CD4-positive, alpha-beta T cell treated with Interleukin-21 for 1 hour (primary cell): Measurements from ENCODE around the gene SF3A1.

Experiments
- DNase-seq: peaks from one replicate; pipeline ENCODE4 v3.0.0-alpha.2; 2020

The SF3A1 gene

DNA sequence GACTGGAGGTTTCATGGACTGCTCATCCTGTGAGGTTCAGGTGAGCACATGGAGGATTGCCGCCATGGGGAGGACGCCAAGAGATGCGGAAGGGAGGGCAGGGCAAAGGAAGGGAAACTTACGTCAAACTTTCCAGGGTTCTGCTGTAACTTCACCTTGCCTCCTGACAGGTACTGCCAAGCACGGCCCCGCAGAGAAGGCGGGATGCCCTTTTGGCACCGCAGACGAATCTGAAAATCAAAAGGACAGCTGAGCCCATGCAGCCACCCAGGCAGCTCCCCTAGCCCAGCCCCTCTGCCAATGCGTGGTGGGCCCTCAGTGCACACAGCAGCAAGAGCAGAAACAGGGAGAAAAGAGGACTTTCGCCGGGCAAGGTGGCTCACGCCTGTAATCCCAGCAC lies 57.4 kb downstream of the SF3A1 start:
- DNase-seq = no peak

DNA sequence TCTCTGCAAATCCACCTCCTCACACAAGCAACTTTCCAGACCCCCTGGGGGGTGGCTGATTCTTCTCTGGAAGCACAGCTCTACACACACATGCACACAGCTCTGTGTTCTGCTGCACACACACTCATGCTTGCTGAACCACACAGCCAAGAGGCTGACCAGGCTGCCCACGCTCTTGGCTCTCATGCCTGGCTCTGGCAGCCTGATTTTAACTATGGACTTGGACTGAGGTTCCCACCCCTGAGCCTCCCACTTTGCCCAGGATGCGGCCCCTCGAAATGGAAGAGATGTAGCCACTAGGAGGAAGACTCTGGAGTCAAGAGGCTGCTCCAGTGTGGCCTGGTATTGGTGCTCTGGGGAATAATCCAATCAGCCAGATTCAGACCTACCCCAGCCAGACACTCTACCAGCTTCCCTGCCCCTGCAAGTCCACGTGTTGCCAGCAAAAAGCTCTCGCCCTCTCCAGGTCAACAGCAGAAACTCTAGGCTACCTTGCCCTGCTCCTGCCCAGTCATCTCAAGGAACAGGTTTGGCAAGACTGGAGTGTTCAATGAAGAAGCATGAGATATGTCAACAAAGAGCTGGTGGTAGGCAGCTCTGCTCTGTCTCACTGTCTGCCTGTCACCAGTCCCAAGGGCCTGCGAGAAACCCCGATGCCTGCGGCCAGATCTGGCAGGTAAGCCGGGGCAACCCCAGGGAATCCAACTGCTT lies 58.5 kb downstream of the SF3A1 start:
- DNase-seq = no peak

DNA sequence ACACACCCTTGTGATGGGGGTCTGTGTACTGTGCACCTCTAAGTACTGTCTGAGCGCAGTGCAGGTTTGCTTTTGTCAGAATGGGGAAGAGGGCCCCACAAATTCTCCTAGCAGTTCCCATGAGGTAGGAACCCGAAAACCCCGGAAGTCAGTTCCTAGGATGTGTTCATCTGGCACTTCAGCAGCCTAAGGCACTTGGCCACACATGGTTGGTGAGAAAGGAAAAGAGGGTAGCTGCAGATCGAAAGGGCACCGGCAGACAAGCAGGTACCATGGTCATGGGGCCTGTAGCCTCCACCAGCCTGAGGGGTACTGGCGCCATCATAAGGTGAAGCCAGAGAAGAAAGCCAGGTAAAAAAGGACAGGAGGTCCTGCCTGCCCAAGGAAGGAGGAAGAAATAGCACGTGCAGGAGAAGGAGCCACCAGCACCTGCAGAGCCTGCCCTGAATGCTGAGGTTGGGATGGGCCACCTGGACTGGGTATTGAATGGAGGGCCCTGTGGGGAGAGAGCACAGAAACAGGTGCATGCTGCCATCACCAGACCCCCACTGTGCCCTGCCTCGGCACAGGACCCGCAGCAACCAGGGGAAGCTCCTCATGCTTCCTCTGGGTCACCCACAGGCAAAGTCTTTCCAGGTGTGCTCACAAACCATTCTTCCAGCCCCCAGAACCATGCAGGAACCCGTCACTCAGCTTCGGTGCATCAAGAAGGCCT lies 59.3 kb downstream of the SF3A1 start:
- DNase-seq = no peak

DNA sequence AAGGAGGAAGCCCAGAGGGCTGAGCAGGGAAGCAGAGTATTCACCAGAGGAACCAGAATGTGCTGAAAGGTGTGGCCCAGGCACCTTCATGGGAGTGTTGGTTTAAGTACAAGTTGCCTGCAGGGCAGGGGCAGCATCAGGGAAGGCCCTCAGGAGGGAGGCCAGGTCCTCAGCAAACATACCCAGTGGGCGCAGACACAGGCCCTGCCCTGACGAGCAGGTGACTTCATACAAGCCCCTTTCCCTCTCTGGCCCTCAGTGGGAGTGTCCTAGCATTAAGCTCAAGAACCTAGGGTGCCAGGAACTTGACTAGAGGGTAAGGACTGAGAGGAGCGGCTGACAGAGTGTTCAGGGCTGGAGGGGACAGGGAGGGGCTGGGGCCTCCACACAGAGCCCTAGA lies 59.9 kb downstream of the SF3A1 start:
- no peak for DNase-seq

DNA sequence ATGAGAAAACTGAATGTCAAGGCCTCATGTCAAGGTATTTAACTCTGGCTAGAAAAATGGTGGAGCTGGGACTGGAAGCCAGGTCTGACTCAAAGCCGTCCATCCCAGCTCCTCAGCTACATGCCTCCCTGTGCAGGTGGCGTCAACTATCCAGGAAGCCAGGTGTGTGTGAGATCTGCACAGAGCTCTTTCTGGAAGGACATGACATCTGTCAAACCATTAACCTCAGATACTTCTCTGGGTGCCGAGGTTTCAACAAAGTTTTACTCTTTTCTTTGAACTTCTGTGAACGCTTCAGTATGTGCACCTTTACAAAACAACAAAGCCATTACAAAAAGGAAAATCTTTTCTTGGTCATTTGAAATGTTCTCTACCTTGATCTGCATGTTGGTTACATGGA lies 60.4 kb downstream of the SF3A1 start:
- no peak for DNase-seq

DNA sequence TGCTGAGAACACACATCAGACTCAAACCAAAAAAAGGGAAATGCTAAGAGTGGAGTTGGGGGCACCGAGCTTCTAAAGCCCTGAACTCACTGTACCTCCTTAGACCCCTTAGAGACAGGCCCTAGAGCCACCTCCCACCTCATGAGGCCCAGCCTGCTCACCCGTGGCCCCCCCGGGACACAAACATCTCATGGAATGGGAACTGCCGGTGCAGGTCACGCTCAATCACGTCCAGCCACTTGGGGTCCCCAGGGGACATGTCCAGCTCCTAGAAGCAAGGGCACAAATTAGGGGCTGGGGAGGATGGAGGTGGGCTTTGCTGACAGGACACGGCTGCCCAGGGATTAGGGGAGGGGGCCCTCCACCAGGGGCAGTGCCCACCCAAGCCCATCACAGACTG lies 61.1 kb downstream of the SF3A1 start:
- no peak for DNase-seq

DNA sequence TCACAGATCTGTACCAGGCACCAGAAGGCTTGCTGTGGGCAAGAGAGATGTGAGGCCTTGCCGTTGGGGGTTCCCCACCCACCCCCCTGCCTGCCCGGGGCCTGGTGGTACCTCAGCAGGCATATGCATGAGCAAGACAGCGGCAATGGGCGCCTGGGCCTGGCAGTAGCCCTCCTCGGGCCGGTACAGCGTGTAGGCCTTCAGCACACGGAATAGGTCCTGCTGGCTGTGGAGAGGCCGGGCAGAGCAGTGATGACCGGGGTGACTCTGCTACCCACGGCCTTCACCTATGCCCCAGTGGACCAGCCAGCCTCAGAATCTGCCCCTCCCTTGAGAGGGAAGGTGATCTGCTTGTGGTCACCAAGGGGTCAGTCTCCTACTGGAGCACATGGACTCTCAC lies 61.9 kb downstream of the SF3A1 start:
- no peak for DNase-seq

DNA sequence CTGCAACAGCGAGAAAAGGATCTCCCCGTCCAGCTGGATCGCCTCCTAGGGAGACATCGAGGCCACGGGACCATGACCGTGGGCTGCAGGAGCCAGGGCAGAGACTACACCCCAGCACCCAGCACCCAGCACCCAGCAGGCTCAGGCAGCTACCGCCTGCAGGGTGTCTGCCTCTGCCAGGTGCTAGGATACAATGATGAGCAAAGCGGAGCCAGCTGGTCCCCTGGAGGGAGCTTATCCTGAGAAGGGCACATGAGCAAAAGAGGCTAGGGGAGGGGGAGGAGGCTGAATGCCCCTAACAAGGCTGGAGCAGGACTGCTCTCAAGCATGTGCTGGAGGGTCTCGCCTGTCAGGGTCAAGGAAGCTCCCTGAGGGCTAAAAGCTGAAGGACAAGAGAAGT lies 62.6 kb downstream of the SF3A1 start:
- DNase-seq = no peak

DNA sequence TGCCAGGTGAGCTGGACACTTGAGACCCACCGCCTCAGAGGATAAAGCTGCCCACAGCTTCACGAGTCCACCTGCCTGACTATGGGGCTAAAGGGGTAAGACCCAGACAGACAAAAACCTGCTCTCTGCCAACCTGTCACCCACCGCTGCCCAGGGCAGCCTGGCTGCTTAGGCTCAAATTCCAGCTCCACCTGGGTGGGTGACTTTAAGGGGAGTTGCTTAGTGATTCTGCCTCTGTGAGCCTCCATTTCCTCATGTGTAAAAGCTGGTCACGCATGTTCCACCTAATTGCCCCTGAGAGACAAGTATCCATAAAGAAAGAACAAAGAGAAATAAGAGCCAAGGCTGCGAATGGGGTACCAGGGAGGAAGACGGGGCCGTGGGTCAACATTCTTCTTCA lies 63.7 kb downstream of the SF3A1 start:
- DNase-seq = no peak

DNA sequence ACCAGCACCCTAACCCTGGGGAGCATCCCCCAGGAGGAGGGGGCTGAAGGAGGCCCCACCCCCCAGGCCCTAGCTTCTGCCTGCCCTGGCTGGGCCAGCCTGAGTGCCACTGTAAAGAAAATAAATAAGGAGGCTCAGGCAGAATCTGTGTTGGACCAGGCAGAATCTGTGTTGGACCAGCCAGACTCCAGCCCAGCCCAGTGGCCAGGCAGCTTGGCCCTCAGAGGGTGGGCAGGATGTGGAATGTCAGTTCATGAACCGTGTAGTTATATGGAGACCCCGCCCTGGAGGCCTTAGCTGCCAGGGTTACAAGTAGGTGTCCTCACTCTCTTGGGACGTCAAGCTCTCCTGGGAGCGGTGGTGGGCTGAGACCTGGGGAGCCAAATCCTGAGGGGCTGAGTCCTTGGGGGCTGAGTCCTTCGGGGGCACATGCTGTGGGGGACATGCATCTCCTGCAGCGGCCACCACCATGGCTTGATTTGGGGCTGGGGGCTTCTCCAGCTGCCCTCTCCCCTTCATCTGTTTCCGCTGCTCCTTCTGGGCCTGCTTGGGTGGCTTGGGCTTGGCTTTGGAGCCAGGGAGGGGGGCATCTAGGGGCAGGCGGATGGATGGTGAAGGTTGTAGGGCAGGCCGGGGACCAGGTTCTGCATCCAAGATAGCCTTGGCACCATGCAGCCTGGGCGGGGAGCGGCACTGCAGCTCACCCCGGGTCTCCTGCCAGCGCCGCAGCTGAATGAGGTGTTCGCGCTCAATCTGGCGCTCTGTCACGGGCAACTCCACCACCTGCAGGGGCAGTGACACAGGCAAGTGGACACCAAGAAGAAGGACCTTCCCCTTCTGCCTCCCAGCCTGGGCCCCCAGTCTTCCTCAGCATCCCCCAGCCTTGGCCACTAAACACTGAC lies 64.4 kb downstream of the SF3A1 start:
- no peak for DNase-seq

DNA sequence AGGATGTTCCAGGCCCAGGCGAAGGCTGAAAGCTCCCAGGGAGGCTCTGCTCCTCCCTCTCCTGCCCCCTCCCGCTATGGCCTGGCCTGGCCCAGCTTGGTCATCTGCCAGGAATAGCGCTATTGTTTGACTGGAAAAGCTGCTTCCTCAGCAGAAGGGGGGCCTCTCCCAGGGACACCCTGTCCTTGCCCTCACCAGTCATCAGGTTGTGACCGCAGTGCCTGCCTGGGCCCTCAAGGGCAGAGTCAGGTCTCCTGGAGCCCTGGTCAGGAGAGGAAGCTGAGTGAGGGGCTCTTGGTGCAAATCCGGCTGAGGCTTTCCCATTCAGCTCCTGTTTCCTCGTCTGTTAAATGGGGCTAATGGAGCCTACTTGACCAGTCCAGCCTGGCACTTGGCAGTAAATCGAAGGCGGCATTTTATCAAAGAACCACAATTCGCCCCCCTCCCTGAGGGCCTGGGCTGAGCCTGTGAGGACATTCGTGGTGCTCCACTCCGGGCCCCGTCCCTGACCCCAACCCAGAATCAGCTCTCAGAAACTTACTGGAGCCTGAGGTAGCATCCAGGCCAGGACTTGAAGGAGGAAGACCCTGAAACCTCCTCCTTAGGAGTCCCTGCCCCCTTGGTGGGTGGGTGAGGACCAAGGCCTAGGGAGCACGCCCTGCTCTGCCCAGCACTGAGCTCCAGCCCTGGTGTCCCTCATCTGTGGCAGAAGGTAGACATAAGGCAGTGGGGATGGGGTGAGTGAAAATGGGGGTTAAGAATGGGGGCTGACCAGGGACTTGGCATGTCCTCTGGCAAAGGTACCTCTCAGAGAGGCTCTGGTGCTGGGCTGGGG lies 65.4 kb downstream of the SF3A1 start:
- no peak for DNase-seq

DNA sequence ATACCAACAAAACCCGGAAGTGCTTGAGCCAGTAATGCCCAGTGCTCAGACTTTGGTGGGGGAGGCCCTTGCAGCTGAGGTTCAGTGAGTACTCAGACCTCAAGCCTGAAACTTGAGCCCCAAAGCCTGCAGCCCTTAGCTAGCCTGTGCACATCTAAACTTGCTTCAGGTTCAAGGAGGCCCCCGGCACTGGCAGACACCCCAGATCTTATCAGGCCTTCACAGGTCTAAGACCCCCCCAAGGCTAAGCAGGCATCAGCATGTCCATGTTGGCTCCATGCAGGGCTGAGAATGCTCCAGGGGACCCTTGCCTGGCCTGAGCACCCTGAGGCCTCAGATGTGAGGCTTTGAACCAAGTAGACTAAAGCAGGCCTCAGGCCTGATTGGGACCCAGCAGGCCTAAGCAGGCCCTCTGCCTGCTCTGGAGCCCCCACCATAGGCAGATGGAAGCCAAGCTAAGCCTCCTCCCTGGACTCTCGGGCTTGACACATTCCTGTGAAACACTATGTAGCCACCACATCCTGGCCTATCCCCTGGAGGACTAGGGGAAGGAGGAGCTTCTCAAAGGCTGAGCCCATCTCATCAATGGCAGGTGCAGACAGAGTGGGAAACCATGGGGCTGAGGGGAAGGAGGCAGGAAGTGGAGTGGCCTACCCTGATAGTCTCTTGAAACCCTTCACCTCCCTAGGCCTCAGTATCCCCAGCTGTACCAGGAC lies 66.2 kb downstream of the SF3A1 start:
- DNase-seq = no peak

DNA sequence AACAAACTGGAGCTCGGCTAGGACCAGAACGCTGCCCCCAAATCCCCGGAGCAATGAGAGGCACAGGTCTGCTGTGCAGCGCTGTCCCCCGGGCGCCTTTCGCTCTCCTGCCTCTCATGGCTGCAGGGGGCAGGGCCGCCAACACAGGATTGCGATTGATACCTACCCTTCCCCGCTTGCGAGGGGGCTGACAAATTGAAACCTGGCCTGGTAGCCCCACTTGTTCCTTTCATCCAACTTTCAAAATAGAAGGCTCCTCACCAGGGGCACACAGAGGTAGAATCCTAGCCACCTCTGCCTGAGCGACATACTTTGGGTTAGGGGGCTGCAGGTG lies 66.7 kb downstream of the SF3A1 start:
- DNase-seq = no peak

DNA sequence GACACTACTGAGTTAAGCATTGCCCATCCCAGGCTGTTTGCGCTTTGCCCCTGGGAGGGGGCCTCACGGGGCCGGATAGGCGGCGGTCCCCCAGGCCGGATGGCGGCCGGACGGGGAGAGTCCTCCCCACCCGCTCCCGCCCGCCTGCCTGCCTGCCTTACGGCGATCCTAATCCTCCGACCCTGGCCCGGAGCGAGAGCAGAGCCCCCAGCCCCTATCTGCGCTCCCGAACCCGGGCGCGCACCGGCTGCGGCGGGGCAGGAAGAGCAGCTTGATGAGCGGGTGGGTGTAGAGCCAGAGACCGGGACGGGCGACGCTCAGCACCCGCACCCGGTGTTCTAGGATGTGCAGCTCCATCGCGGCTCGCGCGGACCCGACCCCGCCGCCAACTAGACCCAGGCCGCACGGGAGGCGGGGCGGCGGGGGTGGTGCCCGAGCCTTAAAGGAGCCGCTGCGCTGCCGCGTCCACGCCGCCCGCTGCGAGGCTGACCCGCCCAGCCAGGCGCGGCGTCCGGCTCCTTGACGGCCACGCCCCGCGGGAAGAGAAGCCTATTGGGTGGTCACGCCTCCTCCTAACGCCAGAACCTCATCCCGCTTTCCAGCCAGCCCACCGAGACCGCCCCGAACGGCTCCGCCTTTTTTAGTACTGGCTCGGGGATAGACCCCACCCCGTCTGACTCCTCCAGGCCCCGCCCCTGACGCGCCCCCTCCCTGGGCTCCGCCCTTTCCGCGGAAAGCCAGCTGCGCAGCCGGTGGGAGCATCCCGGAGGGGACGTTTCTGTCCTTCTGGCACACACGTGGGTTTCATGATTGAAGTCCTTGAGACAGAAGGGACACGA lies 67.3 kb downstream of the SF3A1 start, which contains the start of gene CASTOR1:
CASTOR1 (minus strand) TSS at position 365 of the 839 bp plus-strand sequence; CDS start at position 357, 8 bp downstream.
- DNase-seq = peak; percentile 89

DNA sequence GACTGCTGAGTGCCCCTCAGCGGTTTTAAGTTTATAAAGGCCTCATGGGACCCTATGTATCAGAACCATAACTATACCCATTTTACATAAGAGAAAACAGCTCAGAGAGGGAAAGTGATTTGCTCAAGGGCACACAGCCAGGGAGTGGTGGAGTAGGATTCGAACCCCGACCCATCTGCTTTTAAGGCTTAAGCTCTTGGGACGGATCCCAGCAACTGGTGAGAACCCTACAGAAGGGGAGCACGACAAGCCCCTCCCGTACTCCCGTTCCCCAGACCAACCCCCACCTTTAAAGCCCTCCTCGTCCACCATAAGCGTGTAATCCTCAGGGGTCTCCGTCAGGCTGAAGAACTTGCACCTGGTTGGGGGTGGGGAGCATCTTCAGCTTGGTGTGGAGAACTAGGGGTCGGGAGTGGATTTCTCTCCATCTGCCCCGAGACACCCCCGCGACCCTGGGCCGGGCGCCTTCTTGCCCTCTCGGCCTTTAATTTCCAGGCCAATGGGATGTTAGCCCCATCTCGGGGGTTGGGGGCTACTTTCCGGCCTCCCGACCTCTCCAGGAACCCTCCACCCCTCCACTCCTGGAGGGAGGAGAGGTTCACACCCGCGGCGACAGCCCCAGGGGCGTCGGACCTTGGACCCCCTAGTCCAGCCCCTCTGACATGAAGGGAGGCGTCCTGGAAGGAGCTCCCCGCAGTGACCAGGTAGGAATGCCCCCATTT lies 68.1 kb downstream of the SF3A1 start:
- no peak for DNase-seq

DNA sequence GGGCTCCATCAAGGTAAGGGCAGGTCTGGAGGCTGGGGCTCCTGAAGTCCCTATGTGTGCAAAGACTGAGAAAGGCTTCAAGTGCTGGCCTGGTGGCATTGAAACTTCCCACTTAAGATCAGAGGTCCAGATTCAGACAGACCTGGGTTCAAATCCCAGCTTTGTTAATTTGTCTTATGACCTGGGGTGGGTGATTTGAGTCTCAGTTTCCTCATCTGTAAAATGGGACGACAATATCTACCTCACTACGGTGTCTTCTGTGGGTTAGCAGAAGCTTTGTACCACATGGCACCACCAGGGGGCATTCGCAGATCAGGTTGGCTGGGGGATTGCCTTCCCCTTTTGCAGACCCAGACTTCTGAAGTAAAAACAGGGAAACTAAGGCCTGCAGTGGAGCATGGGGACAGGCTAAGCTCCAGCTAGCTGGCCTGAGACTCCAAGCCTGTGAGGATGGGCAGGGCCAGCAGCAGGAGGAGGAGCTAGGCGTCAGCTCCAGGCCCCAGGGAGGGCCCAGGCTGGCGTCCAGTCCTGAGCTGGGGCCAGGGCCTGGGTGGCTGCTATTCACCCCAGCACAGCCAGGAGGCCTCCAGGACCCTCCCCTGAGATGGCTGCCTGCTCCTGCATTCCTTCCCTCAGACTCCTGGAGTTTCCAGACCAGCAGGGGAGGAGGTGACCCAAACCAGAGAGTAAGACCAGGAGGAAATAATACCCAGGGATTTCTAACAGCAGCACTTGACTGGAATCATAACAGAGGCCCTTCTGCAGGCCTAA lies 68.9 kb downstream of the SF3A1 start:
- DNase-seq = peak; percentile 89

DNA sequence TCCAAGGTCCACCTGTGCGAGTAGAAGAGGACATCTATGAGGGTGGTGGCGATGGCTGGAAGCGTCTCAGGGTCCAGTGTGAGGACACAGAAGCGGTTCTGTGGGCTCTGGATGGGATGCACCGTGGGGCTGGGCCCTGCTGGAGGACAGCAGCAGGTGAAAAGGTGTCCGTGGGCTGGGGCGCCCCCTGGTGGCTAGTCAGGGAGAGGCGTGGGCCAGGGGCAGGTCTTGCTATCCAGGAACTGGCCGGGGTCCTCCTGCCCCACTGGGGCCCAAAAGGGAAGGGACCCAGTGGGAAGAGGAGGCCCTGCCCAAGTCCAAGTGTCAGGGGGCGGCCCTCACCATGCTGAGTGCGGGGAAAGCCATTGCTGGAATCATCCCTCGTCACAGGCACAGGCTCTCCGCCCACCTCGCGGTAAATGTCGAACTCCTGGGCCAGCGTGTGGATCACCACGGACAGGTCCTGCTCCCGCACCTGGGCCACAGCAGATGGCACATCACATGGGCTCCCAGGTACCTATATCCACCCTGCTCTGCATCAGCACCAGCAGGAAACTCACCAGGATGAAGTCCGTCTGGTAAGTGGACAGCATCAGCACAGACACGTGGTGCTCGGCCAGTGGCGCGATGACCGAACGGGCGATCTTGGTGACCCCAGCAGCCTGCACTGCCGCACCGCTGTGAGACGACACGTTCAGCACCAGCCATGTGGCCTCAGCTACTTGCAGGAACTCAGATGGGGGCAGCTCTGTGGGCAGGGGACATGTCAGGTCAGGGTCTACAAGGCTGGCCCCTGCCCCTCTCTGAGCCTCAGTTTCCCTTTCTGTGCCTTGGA lies 69.7 kb downstream of the SF3A1 start:
- peak; percentile 85 for DNase-seq

DNA sequence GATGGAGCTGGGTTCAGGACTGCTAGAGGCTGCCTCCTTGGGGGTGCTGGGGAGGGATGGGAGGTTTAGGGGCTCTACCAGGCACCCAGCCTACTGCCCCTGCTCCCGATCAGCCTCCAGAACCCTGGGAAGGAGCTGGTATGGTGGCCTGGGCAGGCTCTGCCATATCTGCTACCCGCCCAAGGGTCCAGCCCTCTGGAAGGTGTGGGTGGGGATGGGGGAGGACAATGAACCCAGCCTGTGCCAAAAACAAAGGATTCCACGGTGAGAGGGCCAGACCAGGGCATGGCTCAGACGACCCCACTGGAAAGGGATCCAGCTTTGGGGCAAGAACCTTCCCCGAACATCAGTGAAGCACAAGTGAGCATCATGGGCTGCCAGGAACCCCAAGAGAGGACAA lies 70.4 kb downstream of the SF3A1 start:
- DNase-seq = no peak

DNA sequence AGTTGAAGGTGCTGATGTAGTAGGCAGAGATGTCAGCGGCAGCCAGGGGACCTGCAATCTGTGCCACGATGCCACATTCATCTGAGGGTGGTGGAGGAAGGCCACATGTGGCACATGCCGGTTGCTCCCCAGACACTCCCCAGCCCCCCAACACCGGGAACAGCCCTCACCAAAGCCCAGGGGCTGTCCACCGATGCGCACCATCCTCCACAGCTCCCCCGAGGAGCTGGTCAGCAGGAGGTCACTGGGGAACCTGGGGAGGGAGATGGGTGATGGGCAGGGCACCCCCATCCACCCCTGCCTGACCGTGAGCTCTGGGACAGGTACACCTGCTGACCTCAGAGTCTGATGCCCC lies 70.9 kb downstream of the SF3A1 start:
- DNase-seq = no peak
